CD4-positive, alpha-beta T cell treated with Interleukin-6 for 4 hours (primary cell): Measurements from ENCODE around the gene MROH8.

Source experiments
- DNase-seq: peaks from one replicate; pipeline ENCODE4 v3.0.0-alpha.2; 2020; ENCODE audit warnings: mixed read lengths

MROH8 gene

DNA sequence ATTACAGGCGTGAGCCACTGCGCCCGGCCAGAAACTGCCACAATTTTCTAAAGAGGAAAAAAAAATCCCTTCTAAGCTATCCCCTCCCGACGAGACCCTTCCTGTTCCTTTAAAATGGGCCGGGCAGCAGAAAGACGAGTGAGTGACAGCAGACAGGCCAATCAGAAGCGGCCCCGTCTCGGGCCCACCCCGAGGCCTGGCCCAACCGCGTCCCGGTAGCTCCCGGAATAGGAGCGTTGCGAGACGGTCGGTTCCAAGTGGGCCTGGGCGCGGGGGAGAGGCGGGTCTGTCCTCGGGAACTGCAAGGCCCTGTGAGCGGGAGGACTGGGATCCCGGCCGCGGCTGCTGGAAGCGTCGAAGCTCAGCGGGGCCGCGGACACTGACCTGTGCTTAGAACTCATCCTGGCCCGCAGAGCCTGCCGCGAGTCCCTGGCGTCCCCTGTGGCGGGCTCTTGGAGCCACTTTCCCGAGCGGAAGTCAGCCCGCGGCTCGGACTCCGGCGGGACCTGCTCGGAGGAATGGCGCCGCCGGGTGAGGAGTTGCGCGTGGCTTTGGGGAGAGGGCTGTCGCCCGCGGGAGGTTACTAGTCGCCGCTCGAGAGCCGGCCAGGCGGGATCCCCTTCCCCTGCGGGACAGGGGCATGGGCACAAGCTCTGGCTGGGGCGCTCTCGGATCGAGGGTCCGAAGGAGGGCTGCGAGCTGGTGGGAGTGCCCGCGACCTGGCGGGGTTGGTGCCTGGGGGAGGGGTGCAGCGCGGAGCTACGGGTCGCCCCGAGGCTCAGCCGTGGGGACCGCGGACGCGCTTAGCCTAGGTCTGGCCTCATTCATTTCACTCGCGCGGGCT is at the start of gene MROH8, which contains the start of gene RPN2:
Gene MROH8 (minus strand): TSS at position 710 of the 844 bp plus-strand sequence.
Gene RPN2 (plus strand): TSS at position 492 of the 844 bp plus-strand sequence. CDS start 27 bp downstream, at position 519.
- DNase-seq = peak; percentile 94

DNA sequence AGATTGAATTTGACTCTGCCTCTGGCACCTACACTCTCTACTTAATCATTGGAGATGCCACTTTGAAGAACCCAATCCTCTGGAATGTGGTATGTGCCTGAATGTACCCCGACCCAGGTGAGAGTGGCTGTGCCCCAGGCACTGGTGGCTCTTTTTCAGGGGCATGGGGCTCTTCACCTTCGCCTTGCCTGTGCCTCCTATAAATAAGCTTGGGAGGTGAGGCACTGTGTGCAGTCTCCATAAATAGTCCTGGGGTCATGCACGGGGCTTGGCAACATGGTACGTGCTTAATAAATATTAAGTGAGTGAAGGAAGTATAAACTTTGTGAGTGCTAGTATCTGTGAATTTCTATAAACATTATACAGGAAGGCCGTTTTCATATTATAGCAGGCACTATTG is 49.3 kb upstream of the MROH8 start:
- DNase-seq = no peak

DNA sequence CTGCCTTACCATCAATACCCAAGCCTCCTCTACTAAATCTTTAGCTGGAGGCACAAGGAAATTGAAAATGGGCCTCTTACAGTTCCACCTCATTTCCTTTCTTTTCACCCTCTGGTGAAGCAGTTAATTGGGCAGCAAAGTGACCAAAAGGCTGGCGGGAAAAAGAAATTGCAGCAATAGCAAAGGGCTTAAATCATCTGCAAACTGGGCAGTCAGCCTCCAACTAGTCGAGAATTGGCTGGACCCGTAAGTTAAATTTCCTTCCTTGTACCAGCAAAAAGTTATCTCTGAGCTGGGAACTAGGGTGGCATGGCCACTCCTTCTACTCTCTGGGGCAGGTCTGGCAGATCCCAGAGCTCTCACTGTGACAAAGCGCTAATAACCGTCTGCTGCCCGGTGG is 48.7 kb upstream of the MROH8 start:
- no peak for DNase-seq

DNA sequence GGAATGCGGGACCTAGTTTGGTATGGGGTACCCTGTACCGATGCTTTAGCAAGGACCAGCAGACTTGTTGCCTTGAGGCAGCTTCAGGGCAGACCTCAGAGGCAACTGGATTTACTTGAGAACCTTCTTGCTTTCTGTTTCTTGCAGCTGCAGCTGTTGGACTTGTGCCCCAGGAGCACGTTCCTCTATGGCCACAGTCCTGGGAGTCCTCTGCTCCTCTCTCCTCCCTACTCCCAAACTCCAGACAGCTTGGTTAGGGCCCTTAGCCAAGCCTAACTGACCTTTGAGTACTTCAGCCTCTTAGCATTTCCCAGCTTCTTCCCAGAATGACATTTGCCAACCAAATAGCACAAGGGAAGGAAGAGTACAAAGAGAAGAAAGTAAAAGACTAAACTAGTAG is 47.5 kb upstream of the MROH8 start:
- DNase-seq = no peak

DNA sequence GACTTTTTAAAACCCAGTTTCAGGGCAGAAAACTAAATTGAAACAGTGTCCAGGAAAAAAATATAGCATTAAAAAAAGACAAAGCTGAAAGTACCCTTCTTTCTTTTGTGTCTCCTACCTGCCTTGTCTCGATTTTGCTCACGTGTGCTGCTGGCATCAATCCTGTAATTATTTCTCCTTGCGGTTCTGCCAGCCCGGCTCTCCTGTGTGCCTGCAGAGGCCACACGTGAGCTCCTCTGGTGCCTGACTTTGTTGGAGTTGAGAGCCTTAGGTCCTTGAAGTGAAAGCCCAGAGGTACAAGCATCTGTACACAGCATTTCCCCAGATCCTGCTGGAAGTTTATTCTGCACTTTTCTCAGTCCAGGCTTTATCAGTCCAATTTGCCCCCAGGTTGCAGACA is 45.8 kb upstream of the MROH8 start:
- DNase-seq = no peak

DNA sequence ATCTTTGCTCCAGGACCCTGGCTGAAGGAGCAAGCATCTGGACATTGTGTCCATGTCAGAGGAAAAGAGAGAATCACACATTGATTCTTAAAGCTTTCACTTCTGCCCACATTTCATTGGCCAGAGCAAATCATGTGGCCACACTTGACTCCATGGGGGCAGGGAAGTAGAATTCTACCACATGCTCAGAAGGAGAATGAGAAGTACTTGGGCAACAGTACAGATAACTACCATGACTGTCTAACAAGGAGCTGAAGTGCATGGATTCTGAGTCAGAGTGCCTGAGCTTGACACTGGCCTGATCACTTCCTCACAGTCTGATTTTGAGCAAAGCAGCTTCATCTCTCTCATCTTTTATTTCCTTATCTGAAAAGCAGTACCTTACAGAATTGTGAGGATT is 43.7 kb upstream of the MROH8 start:
- DNase-seq = no peak

DNA sequence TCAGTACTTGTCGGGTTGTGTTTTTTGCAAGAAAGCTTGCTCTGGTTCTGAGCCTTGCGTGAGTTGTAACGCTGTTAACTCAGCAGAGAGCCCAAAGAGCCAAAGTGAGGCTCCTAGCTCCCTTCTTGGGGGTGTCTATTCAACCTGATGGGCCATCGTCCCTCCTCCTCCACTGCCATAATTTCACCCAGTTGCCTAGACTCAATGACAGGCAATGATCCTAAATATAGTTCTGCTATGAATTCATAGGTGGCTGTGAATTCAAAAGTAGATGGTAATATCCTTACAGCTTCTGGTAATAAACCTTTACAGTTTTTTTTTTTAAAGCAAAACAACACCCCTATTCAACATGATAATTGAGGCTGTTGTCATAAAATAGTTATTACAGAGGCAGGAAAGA is 42.7 kb upstream of the MROH8 start:
- no peak for DNase-seq

DNA sequence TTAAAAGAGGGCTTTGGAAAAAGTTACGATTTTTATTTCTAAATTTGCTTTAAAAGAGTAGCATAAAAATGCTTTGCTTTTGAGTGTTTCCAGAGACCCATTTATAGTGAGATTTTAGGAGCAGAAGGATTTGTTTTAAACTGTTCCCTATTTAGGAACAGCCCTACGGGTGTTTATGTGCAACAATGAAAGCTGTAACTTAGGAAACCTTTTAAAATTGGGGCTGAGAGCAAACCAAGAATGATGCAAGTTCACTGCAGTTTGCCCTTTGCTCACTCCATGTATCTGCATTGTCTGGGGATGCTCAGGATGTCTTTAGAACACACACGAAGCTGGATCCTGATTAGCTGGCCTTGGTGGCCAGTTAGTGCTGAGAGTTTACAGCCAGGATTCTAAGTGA is 41.4 kb upstream of the MROH8 start:
- DNase-seq = no peak

DNA sequence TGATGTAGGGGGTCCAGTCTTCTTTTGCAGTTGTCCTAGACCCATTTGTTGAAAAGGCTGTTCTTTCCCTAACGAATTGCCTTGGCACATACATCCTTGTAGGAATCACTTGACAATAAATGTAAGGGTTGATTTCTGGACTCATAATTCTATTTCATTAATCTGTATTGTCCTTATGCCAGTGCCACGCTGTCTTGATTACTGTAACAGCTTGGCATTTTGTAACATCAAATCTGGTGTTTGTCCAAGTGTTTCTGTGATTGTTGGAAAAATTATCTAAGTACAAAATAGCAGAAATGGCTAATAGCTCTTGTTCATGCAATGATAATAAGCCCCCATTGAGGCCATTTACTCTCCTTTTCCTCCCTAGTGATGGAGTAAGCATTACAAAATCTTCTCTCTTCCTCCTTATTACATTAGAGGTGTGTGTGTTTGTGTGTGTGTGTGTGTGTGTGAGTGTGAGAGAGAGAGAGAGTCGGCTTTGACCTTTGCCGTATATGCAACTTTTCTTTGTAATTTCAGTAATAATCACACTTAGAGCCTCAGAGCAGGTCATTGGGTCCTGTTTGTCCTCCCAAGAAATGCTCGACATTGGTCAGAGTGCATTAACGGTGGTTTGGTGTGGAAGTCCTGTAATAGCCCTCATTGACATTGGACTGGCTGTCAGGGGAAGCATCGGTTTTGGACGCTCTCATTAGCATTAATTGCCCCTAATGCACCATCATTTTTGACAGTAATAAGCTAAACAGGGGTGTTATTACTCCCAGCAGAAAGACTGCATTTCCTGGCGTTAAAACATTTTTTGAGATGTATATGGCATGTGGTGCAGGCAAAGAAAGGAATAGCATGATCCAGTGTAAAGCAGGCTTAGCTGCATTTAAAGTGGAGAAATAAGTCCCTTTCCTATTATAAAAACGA is 40.7 kb upstream of the MROH8 start:
- DNase-seq = no peak

DNA sequence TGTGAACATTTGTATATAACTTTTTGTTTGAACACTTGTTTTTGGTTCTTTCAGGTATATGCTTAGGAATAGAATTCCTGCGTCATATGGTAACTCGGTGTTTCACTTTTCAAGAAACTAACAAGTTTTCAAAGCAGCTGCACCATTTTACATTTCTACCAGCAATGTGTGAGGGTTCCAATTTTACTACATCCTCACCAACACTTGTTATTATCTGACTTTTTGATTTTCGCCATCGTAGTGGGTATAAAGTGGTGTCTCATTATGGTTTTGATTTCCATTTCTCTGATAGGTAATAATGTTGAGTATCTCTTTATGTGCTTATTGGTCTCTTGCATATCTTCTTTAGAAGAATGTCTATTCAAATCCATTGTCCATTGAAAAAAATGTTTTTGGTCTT is 39.6 kb upstream of the MROH8 start:
- no peak for DNase-seq

DNA sequence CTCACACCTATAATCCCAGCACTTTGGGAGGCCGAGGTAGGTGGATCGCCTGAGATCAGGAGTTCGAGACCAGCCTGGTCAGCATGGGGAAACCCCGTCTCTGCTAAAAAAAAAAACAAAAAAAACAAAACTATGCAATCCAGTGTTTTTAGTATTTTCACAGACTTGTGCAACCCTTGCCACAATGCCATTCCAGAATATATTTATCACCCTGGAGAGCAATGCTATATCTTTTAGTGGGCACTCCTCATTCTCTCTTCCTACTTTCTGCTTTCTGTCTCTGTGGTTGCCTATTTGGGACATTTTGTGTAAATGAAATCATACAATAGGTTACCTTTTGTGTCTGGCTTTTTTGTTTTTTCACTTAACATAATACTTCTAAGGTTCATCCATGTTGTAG is 39.1 kb upstream of the MROH8 start:
- DNase-seq = no peak

DNA sequence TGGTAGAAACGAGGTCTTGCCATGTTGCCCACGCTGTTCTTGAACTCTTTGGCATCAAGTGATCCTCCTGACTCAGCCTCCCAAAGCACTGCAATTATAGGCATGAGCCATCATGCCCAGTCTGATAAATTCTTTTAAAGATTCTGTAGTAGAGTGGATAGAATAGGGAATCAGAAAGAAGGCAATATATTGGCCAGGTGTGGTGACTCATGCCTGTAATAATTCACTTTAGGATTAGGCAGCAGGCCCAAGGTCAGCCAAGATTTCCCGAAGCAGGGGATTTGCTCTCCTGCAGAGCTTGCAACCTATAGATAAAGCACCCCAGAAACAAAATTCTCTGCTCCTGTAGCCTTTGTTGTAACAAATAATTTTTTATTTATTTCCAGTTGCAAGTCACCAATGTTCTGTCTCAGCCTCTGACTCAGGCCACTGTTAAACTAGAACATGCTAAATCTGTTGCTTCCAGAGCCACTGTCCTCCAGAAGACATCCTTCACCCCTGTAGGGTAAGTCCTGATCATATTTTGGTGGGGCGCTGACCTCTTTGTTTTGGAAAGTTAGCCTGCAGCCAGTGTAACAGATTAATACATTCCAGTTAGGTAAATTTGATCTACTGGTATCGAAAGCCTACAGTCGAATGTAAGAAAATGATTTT is 30.4 kb upstream of the MROH8 start:
- no peak for DNase-seq

DNA sequence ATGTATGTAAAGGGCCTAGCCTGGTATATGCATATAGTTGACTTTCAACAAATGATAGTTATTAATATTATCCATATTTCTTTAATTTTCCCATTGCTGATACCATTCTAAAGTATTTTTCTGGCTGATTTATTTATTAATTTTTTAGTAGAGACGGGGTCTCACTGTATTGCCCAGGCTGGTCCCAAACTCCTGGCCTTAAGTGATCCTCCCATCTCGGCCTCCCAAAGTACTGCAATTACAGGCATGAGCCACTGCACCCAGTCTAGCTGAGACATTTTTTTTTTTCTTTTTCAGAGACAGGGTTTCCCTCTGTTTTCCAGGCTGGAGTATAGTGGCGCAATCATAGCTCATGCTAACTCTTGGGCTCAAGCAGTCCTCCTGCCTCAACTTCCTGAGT is 29.8 kb upstream of the MROH8 start:
- DNase-seq = no peak

DNA sequence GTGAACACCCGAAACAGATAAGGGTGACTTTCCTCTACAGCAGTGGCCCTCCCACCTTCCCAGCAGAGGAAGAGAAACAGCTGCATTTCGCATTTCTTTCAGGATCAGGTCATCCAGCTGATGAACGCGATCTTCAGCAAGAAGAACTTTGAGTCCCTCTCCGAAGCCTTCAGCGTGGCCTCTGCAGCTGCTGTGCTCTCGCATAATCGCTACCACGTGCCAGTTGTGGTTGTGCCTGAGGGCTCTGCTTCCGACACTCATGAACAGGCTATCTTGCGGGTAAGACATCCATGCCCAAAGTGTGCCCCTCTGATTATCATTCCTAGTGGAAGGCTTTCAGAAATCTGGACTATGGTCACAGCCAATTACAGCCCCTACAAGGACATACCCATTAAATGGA is 27.8 kb upstream of the MROH8 start:
- no peak for DNase-seq

DNA sequence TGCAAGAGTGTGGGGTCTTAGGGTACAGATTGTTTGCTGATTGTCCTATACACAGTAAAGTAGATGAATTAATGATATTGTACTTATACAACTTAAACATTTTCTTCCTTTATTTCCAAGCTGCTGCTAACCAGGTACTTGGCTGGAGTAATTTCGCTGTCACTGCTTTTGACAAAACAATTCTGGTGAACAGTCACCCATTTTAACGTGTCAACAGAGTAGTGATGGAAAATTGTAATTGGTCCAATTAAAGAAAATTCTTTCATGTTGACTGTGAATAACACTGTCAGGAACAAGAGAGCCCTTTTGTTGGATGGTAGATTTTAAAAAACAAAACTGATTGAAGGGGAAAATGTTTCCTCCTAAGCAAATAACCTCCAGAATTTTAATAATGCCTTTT is 26.4 kb upstream of the MROH8 start:
- no peak for DNase-seq

DNA sequence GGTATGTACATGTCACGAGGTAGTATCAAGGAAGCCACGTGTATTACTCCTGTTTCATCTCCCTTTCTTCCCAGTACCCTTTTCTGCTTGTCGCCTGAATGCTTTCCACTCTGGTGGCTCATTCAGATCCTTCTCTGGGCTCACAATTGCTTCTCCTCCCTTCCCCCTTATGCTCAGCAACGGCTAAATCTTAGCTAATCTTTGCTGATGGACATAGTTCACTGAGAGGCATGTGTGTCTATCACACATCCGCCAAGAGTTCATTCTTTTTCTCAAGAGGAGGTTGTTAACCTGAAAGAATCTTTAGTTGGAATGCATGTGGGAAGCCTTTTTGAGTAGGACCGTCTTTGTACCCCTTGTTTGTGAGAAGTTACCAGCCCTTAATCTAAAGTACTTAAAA is 25.8 kb upstream of the MROH8 start:
- DNase-seq = no peak

DNA sequence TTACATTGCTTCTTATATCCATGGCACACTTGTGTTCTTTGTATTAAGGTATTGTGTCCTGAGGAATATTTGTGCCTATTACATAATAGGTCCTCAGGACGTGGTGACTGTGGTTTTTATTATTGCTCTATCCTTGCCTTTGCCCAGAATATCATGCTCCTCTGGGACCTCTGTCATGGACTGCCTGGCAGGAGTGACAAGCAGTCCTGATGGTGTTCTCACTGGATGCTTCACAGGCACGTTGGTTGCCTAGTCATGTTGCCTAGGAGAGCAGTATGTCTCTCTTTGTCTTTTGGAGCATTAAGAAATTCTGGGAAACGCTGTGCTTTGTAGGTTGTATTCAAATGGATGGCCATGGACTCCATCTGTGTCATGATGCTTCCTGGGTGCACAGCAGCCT is 24.7 kb upstream of the MROH8 start:
- no peak for DNase-seq

DNA sequence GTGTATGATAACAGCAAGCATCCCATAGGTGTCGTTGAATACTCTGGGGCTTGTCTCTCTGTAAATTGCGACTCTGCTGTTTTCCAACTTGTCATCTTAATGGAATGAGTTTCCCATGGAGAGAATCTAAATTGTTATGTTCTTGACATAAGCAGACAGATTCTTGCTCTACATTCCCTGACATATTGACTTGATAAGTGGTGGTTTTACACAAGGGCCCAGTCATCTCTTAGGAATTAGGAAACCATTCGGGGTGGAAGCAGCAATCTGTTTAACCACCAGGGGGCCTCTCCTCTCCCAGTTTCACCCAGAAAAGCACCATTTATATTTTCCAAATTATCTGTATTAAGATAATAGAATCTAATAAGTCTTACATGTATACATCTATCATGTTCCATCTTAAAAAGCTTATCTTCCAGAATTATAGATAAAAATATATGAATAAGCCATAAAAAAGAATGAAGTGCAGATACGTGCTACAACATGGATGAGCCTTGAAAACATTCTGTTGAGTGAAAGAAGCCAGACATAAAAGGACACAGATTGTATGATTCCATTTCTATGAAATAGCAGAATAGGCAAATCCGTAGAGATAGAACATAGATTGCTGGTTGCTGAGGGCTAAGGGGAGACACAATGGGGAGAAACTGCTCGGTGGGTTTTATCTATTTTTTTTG is 23.1 kb upstream of the MROH8 start:
- DNase-seq = peak; percentile 32

DNA sequence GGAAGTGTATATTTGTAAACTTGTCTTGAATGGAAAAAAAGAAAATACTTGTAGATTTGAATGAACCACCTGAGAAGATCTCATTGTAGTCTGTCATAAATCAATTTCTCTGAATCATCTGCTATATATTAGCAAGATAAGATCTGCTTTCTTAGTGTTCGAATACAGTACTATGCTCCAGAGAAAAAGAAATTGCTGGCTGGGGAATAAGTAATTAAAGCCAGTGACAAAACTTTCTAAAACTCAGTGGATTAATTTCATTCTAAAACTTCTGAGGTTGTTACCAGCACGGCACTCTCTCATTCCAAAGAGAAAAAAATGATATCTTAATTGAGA is 22.4 kb upstream of the MROH8 start:
- DNase-seq = no peak

DNA sequence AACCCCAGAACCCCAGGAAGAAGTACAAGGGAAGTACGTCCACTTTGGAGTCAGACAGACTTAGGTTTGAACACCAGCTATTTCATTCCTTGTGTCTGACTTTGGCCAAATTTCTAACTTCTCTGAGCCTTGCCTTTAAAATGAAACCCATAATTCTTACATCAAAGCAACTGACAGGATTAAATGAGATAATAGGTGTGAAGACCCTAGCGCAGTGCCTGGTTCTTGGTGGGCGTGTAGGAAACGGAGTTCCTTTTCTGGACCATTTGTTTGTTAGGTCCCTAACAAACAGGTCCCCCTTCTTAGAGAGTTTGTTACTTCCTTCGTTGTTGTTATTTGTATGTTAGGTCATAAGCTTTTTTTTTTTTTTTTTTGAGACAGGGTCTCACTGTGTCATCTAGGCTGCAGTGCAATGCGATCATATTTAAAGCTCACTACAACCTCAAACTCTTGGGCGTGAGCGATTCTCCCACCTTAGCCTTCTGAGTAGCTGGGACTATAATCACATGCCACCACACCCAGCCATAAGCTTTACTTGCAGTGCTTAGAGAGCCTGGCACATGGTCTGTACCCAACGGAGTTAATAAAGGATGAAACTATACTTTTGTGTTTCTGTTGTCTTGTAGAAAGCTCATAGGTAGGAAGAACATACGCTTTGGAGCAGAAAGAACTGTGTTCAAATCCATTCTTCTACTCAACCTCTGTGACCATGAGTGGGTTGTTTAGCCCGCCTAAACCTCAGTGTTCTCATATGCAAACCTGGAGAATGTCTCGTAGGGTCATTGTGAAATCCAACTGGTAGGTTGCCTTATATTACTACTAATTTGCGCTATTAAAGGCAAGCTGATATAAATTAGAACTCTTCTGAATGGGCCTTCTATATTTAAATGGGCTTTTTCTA is 21.8 kb upstream of the MROH8 start:
- DNase-seq = no peak

DNA sequence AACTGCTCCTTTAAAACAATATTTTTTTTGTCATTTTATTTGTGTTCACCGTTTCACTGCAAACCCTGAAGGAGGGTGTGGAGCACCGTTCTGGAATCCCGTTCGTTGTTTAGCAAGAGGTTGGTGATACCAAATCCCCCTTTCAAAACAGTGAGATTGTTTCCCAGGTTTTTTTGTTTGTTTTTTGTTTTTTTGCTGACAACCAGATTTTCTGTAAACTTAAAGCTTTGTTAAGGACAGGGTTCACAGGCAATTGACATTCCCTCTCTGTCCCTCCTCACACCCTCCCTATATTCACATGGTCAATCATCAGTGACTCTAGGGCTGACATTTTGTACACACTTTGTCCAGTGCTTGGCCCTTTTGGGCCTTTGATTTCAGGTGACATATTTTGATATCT is 21.0 kb upstream of the MROH8 start:
- DNase-seq = no peak
